SK-N-SH (cell line): ENCODE data around the gene MKX. TPM values are rescaled to one million over a fixed set of nuclear protein-coding genes. Genes with fewer than 3 reads are reported as not detected.

Source experiments
- CTCF ChIA-PET: fragments of 300-600, 350-600 bp; formaldehyde crosslinking; extraction: SDS; loops from one replicate; lab custom pipeline; 2021; lab: Yijun Ruan, JAX
- POLR2A ChIA-PET: fragments of 350-600 bp; sonication (Branson Sonifier 250); formaldehyde crosslinking; extraction: SDS; loops from one replicate; lab custom pipeline; 2020; ENCODE audit warnings: antibody characterized with exemption, inconsistent platforms; lab: Yijun Ruan, JAX
- DNase-seq: peaks from one replicate; pipeline ENCODE4 v3.0.0; 2012
- H2AFZ ChIP-seq: fragments of 200-600 bp; sonication (generic); 2 replicates; pipeline ENCODE4 v1.8.1; 2016; ENCODE audit warnings: antibody characterized with exemption, mild to moderate bottlenecking, low read depth
- H3F3A ChIP-seq: fragments of 200-600 bp; sonication (generic); replicated peaks from 2 replicates; pipeline ENCODE3; 2016; ENCODE audit warnings: antibody characterized with exemption, mild to moderate bottlenecking; ENCODE audit not compliant: insufficient read depth
- H3K27ac ChIP-seq, 2 experiments: fragments of 200-500 bp in 1 of 2; fragments of 200-600 bp in 1 of 2; sonication (Bioruptor generic) in 1 of 2; sonication (generic), shearing (Covaris generic) in 1 of 2; 2 replicates each; pipeline versions ENCODE4 v1.5.1 to v1.6.1; 2014 to 2016; ENCODE audit warnings: low read depth in 2 of 2, inconsistent platforms in 1 of 2, low read length in 1 of 2, mild to moderate bottlenecking in 1 of 2, mixed read lengths in 1 of 2
- H3K27me3 ChIP-seq: fragments of 200-600 bp; sonication (generic), shearing (Covaris generic); 2 replicates; pipeline ENCODE4 v1.6.1; 2016; ENCODE audit warnings: mixed run types; ENCODE audit not compliant: insufficient read depth
- H3K36me3 ChIP-seq, 2 experiments: fragments of 200-500 bp in 1 of 2; fragments of 200-600 bp in 1 of 2; sonication (Bioruptor generic) in 1 of 2; sonication (generic) in 1 of 2; replicated peaks in 1 of 2; 2 replicates each; pipeline versions ENCODE3 to v1.5.1; 2014 to 2016; ENCODE audit warnings: low read length in 1 of 2, mild to moderate bottlenecking in 1 of 2; ENCODE audit not compliant: insufficient read depth in 2 of 2, control insufficient read depth in 1 of 2
- H3K4me1 ChIP-seq, 2 experiments: fragments of 200-500 bp in 1 of 2; fragments of 200-600 bp in 1 of 2; sonication (Bioruptor generic) in 1 of 2; sonication (generic), shearing (Covaris generic) in 1 of 2; 2 replicates each; pipeline versions ENCODE4 v1.5.1 to v1.6.1; 2014 to 2016; ENCODE audit warnings: low read depth in 1 of 2, low read length in 1 of 2, mixed run types in 1 of 2; ENCODE audit not compliant: insufficient read depth in 2 of 2, control insufficient read depth in 1 of 2
- H3K4me2 ChIP-seq: fragments of 200-600 bp; sonication (generic), shearing (Covaris generic); 2 replicates; pipeline ENCODE4 v1.6.1; 2017; ENCODE audit warnings: mixed run types
- H3K4me3 ChIP-seq, 2 experiments: fragments of 200-500 bp in 1 of 2; fragments of 200-600 bp in 1 of 2; sonication (Bioruptor generic) in 1 of 2; sonication (generic), shearing (Covaris generic) in 1 of 2; 2 replicates each; pipeline versions ENCODE4 v1.5.1 to v1.8.1; 2014 to 2016; ENCODE audit warnings: low read depth in 2 of 2, inconsistent platforms in 1 of 2, low read length in 1 of 2, mild to moderate bottlenecking in 1 of 2, mixed read lengths in 1 of 2, moderate library complexity in 1 of 2
- H3K79me2 ChIP-seq: fragments of 200-600 bp; sonication (generic); 2 replicates; pipeline ENCODE4 v1.8.1; 2017; ENCODE audit warnings: mild to moderate bottlenecking; ENCODE audit not compliant: insufficient read depth
- H3K9ac ChIP-seq: fragments of 200-600 bp; sonication (generic); 2 replicates; pipeline ENCODE4 v1.6.1; 2017; ENCODE audit warnings: mixed run types
- H3K9me2 ChIP-seq: fragments of 200-600 bp; sonication (generic); 2 replicates; pipeline ENCODE4 v1.6.1; 2017; ENCODE audit warnings: mixed run types
- H3K9me3 ChIP-seq: fragments of 200-600 bp; sonication (generic); 2 replicates; pipeline ENCODE4 v1.6.1; 2017; ENCODE audit warnings: mixed run types, mild to moderate bottlenecking, moderate library complexity
- H4K20me1 ChIP-seq: fragments of 200-600 bp; sonication (generic); 2 replicates; pipeline ENCODE4 v1.6.1; 2017; ENCODE audit warnings: mild to moderate bottlenecking, mixed run types; ENCODE audit not compliant: insufficient read depth
- ELF1 ChIP-seq: IDR thresholded peaks from 2 replicates; pipeline ENCODE4 v1.4.0; 2012
- EZH2phosphoT487 ChIP-seq: fragments of 200-600 bp; sonication (generic); IDR thresholded peaks from 2 replicates; pipeline ENCODE4 v1.6.1; 2017; ENCODE audit warnings: low read depth, mixed run types, mild to moderate bottlenecking, antibody characterized with exemption, moderate library complexity, borderline replicate concordance
- FOSL2 ChIP-seq: IDR thresholded peaks from 2 replicates; pipeline ENCODE4 v1.4.0; 2012; ENCODE audit warnings: low read depth, mild to moderate bottlenecking, moderate library complexity, borderline replicate concordance
- FOXJ3 ChIP-seq: sonication (generic); formaldehyde crosslinking; IDR thresholded peaks from 2 replicates; pipeline ENCODE4 v1.5.1; 2020; ENCODE audit warnings: mild to moderate bottlenecking, missing genetic modification reagents
- GABPA ChIP-seq: IDR thresholded peaks from 2 replicates; pipeline ENCODE4 v1.4.0; 2012; ENCODE audit warnings: low read depth, mild to moderate bottlenecking
- JUND ChIP-seq: IDR thresholded peaks from 2 replicates; pipeline ENCODE4 v1.4.0; 2012
- MEF2A ChIP-seq: IDR thresholded peaks from 2 replicates; pipeline ENCODE4 v1.4.0; 2012; ENCODE audit warnings: low read depth, borderline replicate concordance
- NRF1 ChIP-seq: IDR thresholded peaks from 2 replicates; pipeline ENCODE4 v1.6.1; 2012; ENCODE audit warnings: low read depth, mild to moderate bottlenecking, low read length
- RXRA ChIP-seq: IDR thresholded peaks from 2 replicates; pipeline ENCODE4 v1.4.0; 2012; ENCODE audit warnings: low read depth, mild to moderate bottlenecking, borderline replicate concordance
- TAF1 ChIP-seq: IDR thresholded peaks from 2 replicates; pipeline ENCODE4 v1.6.1; 2012; ENCODE audit warnings: low read depth, mild to moderate bottlenecking, low read length, moderate library complexity, borderline replicate concordance
- TEAD4 ChIP-seq: IDR thresholded peaks from 2 replicates; pipeline ENCODE4 v1.4.0; 2012; ENCODE audit warnings: mild to moderate bottlenecking, borderline replicate concordance; ENCODE audit not compliant: insufficient read depth
- USF1 ChIP-seq: IDR thresholded peaks from 2 replicates; pipeline ENCODE4 v1.4.0; 2012; ENCODE audit warnings: low read depth, borderline replicate concordance
- YY1 ChIP-seq: IDR thresholded peaks from 2 replicates; pipeline ENCODE4 v1.4.0; 2012; ENCODE audit warnings: low read depth, mild to moderate bottlenecking
- ZBTB33 ChIP-seq: IDR thresholded peaks from 2 replicates; pipeline ENCODE4 v1.4.0; 2012; ENCODE audit warnings: low read depth, borderline replicate concordance
- WGBS: methylation state at CpG from one replicate; pipeline ENCODE4 v1.1.6; 2017; ENCODE audit warnings: low lambda C conversion rate; 5-methylcytosine and 5-hydroxymethylcytosine counted together
- polyA plus RNA-seq, 3 experiments: library from polyadenylated mRNA; depleted of rRNA; stranded (reverse); fragments of >200 nt; gene quantifications; 2 replicates each; pipeline ENCODE4 v1.2.3, GENCODE V29; 2012
- TF ChIP-seq, protein P1 (sequence below): IDR thresholded peaks from 2 replicates; pipeline ENCODE4 v1.4.0; 2012; ENCODE audit warnings: low read depth
- TF ChIP-seq, protein P2 (sequence below): fragments of 200-600 bp; sonication (generic); IDR thresholded peaks from 2 replicates; pipeline ENCODE4 v1.6.1; 2017; ENCODE audit warnings: antibody characterized with exemption, mild to moderate bottlenecking, moderate library complexity

MKX gene
- polyA plus RNA-seq, 1 of the 3 experiments (the other 2 are of a cell fraction), result not detected

- no peak for TF ChIP-seq ELF1
- no peak for TF ChIP-seq RXRA
- TF ChIP-seq NRF1, result no peak
- no peak for TF ChIP-seq ZBTB33
- TF ChIP-seq GABPA, result no peak
- no peak for TF ChIP-seq JUND
- TF ChIP-seq, protein P1, sequence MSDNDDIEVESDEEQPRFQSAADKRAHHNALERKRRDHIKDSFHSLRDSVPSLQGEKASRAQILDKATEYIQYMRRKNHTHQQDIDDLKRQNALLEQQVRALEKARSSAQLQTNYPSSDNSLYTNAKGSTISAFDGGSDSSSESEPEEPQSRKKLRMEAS, result no peak
- no peak for TF ChIP-seq EZH2phosphoT487
- TF ChIP-seq MEF2A, result no peak
- no peak for TF ChIP-seq USF1
- no peak for TF ChIP-seq YY1
- TF ChIP-seq TEAD4, result no peak
- no peak overlapping the region for H3K4me3 ChIP-seq
- no peaks in the 10 kb centered on the region for H3F3A ChIP-seq
- no peak overlapping the region for H3K4me2 ChIP-seq
- no peak for DNase-seq
- H3K36me3 ChIP-seq, result no peaks in the 10 kb centered on the region
- H3K4me1 ChIP-seq, result no peaks in the 10 kb centered on the region
- no peak overlapping the region for H3K27ac ChIP-seq
- H3K27me3 ChIP-seq, result peaks cover 25% of the 10 kb centered on the region
- no peaks in the 10 kb centered on the region for H3K9me3 ChIP-seq
- POLR2A ChIA-PET, result no interaction called here
- CTCF ChIA-PET, result interaction anchor here (1.3 kb wide), 1 partner anchor 20 kb away, joined by 3 read pairs; no protein-coding TSS in a partner anchor
- H4K20me1 ChIP-seq, result no peaks in the 10 kb centered on the region
- no peaks in the 10 kb centered on the region for H3K9me2 ChIP-seq
- H3K9ac ChIP-seq, result no peak overlapping the region
- no peak overlapping the region for H2AFZ ChIP-seq
- 0% methylated on average over 3 of the region's 3 CpGs for WGBS
- H3K79me2 ChIP-seq, result no peaks in the 10 kb centered on the region
Measured at GRCh38 chr10:27701938-27702537, 43.6 kb downstream of the MKX start.

- H3K79me2 ChIP-seq, result no peaks in the 10 kb centered on the region
- TF ChIP-seq JUND (no peak), FOSL2 (no peak), TAF1 (no peak), FOXJ3 (CRISPR knock-in tag) (no peak)
- TF ChIP-seq, protein P2, sequence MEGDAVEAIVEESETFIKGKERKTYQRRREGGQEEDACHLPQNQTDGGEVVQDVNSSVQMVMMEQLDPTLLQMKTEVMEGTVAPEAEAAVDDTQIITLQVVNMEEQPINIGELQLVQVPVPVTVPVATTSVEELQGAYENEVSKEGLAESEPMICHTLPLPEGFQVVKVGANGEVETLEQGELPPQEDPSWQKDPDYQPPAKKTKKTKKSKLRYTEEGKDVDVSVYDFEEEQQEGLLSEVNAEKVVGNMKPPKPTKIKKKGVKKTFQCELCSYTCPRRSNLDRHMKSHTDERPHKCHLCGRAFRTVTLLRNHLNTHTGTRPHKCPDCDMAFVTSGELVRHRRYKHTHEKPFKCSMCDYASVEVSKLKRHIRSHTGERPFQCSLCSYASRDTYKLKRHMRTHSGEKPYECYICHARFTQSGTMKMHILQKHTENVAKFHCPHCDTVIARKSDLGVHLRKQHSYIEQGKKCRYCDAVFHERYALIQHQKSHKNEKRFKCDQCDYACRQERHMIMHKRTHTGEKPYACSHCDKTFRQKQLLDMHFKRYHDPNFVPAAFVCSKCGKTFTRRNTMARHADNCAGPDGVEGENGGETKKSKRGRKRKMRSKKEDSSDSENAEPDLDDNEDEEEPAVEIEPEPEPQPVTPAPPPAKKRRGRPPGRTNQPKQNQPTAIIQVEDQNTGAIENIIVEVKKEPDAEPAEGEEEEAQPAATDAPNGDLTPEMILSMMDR, result no peak
- TF ChIP-seq, all 33 proteins: peak for 0
- Histone ChIP-seq H3K4me1 (no peaks in the 10 kb centered on the region), H3K27me3 (peaks cover 16% of the 10 kb centered on the region), H2AFZ (no peak overlapping the region), H3K9ac (no peak overlapping the region), H3K9me2 (no peaks in the 10 kb centered on the region), H3F3A (no peaks in the 10 kb centered on the region), H4K20me1 (no peaks in the 10 kb centered on the region), H3K9me3 (no peaks in the 10 kb centered on the region), H3K36me3 (no peaks in the 10 kb centered on the region), H3K4me3 (no peak overlapping the region), H3K27ac (no peak overlapping the region), H3K4me2 (no peak overlapping the region)
- 2% methylated on average over 2 of the region's 2 CpGs for WGBS
- POLR2A ChIA-PET, result no interaction called here
- CTCF ChIA-PET, result no interaction called here
- no peak for DNase-seq
Measured at GRCh38 chr10:27699776-27700175, 45.8 kb downstream of the MKX start.
